Activated B cell treated with CpG ODN at 0.5 μM for 24 hours (primary cell): ENCODE measurements around the gene MC2R. TPM values are rescaled to one million over a fixed set of nuclear protein-coding genes. Genes with fewer than 3 reads are reported as not detected.

ENCODE experiments used
- ATAC-seq: fragments of 200-7000 bp; cut with Tn5 transposase; one replicate; pipeline ENCODE4 v1.10.0; 2021; ENCODE audit warnings: low read depth, mild to moderate bottlenecking, moderate library complexity
- CTCF ChIA-PET: fragments of 350-600 bp; sonication (Branson Sonifier 250); formaldehyde crosslinking; loops from one replicate; lab custom pipeline; 2021; ENCODE audit warnings: antibody characterized with exemption; lab: Charles Lee
- POLR2A ChIA-PET: fragments of 350-600 bp; sonication (Branson Sonifier 250); formaldehyde crosslinking; loops from one replicate; lab custom pipeline; 2021; ENCODE audit warnings: antibody characterized with exemption; lab: Charles Lee
- DNase-seq: peaks from one replicate; pipeline ENCODE4 v3.0.0; 2022
- H3K27ac Mint-ChIP-seq: one replicate; pipeline ENCODE4 v1.8.0; 2020; ENCODE audit warnings: mixed read lengths
- H3K27me3 Mint-ChIP-seq: one replicate; pipeline ENCODE4 v1.8.0; 2021; ENCODE audit warnings: mixed read lengths
- H3K36me3 Mint-ChIP-seq: one replicate; pipeline ENCODE4 v1.8.0; 2021; ENCODE audit warnings: low read depth, mixed read lengths
- H3K4me1 Mint-ChIP-seq: one replicate; pipeline ENCODE4 v1.8.0; 2021; ENCODE audit warnings: mixed read lengths
- H3K4me3 Mint-ChIP-seq: one replicate; pipeline ENCODE4 v1.8.0; 2020; ENCODE audit warnings: mild to moderate bottlenecking, mixed read lengths
- H3K9me3 Mint-ChIP-seq: one replicate; pipeline ENCODE4 v1.8.0; 2020; ENCODE audit warnings: mixed read lengths
- intact Hi-C: fragments of 100-400 bp; cut with micrococcal nuclease; formaldehyde crosslinking; loops from one replicate; pipeline ENCODE4 v1.15.1; 2024
- total RNA-seq: library from RNA; stranded (reverse); gene quantifications from 2 replicates; pipeline ENCODE4 v1.2.3, GENCODE V29; 2022
- TF ChIP-seq, protein P1 (sequence below): fragments of 200-600 bp; IDR thresholded peaks from one replicate; pipeline ENCODE4 v1.8.0; 2022; ENCODE audit warnings: antibody characterized with exemption, mild to moderate bottlenecking

The MC2R gene
- total RNA-seq, 1 donor from 2014 or later: not detected

GRCh38 chr18:13879492-13879891 is 35.8 kb downstream of the MC2R start:
- H3K9me3 Mint-ChIP-seq: no peaks in the 10 kb centered on the region
- no peak for ATAC-seq
- no peak for DNase-seq
- H3K27me3 Mint-ChIP-seq: peaks cover 3% of the 10 kb centered on the region
- H3K4me1 Mint-ChIP-seq: no peaks in the 10 kb centered on the region
- no peak overlapping the region for H3K4me3 Mint-ChIP-seq
- intact Hi-C loops: no loop called here
- no peaks in the 10 kb centered on the region for H3K36me3 Mint-ChIP-seq
- POLR2A ChIA-PET: no interaction called here
- H3K27ac Mint-ChIP-seq: no peak overlapping the region
- CTCF ChIA-PET: no interaction called here
- TF ChIP-seq, protein P1, sequence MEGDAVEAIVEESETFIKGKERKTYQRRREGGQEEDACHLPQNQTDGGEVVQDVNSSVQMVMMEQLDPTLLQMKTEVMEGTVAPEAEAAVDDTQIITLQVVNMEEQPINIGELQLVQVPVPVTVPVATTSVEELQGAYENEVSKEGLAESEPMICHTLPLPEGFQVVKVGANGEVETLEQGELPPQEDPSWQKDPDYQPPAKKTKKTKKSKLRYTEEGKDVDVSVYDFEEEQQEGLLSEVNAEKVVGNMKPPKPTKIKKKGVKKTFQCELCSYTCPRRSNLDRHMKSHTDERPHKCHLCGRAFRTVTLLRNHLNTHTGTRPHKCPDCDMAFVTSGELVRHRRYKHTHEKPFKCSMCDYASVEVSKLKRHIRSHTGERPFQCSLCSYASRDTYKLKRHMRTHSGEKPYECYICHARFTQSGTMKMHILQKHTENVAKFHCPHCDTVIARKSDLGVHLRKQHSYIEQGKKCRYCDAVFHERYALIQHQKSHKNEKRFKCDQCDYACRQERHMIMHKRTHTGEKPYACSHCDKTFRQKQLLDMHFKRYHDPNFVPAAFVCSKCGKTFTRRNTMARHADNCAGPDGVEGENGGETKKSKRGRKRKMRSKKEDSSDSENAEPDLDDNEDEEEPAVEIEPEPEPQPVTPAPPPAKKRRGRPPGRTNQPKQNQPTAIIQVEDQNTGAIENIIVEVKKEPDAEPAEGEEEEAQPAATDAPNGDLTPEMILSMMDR: no peak

DNA sequence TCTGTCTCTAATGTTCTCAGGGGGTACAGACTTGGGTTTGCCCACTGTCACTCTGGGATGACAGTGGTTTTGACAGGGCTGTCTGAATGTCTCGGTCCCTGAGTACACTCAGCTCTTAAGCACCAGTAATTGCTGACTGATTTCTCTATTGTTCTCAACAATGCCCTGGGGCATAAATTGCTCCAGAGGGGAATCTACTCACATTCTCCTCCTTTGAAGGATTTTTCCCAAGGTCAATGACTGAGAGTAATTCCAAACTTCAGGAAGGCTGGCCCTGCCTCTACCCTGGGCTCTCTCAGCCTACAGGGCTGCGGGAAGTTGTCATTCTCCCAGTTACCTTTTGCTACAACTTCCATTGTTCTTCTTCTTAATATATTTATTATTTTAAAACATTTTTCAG is 36.5 kb downstream of the MC2R start:
- H3K4me3 Mint-ChIP-seq: no peak overlapping the region
- ATAC-seq (no peak), DNase-seq (no peak)
- no peaks in the 10 kb centered on the region for H3K36me3 Mint-ChIP-seq
- POLR2A ChIA-PET: no interaction called here
- H3K27ac Mint-ChIP-seq: no peak overlapping the region
- H3K9me3 Mint-ChIP-seq: no peaks in the 10 kb centered on the region
- CTCF ChIA-PET: no interaction called here
- TF ChIP-seq, protein P1: no peak
- intact Hi-C loops: no loop called here
- H3K4me1 Mint-ChIP-seq: no peaks in the 10 kb centered on the region
- no peaks in the 10 kb centered on the region for H3K27me3 Mint-ChIP-seq

DNA sequence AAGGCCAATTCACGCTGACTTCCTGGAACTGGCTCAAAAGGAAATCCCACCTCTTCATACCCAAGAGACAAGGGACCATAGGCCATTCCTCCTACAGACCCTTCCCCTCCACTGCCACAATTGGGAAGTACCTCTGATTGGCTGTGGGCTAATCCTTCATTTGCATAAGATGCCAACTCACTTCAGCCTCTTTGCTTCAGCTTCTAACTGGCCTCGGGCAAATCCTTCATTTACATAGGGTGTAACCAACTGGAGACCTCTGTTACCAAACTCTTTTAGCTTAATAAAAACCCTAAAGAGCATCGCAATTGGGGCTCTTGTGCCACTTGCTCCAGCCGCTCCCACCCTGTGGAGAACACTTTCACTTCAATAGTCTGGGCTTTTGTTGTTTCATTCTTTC is 38.2 kb downstream of the MC2R start:
- Mint-ChIP-seq H3K4me3 (no peak overlapping the region), H3K9me3 (no peaks in the 10 kb centered on the region), H3K36me3 (no peaks in the 10 kb centered on the region), H3K27me3 (peaks cover 4% of the 10 kb centered on the region), H3K4me1 (no peaks in the 10 kb centered on the region), H3K27ac (no peak overlapping the region)
- DNase-seq (no peak), ATAC-seq (no peak)
- intact Hi-C loops: no loop called here
- POLR2A ChIA-PET: no interaction called here
- TF ChIP-seq, protein P1: no peak
- CTCF ChIA-PET: no interaction called here

DNA sequence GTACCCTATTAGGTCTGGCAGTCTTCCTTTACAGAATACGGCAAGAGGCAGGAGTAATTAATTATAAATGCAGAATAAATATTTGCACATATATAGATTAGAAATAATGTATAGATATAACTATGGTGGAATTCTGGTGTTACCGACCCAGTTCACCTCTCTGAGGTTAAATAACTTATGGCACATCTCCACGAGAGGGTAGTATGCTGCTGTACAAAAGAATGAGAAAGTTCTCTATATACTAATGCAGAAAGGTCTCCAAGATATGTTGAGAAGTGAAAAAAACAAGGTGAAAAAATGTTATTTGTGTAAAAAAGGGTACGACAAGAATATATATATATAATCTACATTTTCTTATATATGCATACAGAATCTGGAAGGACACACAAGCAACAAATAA is 40.8 kb downstream of the MC2R start:
- no peak overlapping the region for H3K4me3 Mint-ChIP-seq
- CTCF ChIA-PET: no interaction called here
- TF ChIP-seq, protein P1: no peak

DNA sequence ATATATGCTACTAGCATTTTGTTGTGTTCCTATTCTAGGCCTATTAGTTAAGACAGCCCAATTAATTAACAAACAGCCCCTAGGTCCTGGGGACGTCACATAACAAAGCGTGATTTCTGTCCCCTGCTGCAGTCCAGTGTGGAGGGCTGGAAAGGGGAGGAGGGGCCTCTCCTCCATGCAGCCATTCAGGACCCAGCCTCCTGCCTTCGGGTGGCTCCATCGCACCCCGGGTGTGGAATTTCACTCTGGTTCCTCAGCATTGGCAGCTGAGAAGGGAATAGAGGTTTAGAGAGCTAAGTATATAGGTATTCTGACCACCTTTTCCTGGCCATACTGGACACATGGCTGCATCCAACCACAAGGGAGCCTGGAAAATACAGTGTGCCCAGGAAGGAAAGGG is 42.4 kb downstream of the MC2R start:
- ChIA-PET POLR2A (no interaction called here), CTCF (no interaction called here)
- Mint-ChIP-seq H3K4me3 (no peak overlapping the region), H3K27ac (no peak overlapping the region), H3K36me3 (no peaks in the 10 kb centered on the region), H3K4me1 (no peaks in the 10 kb centered on the region), H3K27me3 (peaks cover 24% of the 10 kb centered on the region), H3K9me3 (no peaks in the 10 kb centered on the region)
- no peak for ATAC-seq
- intact Hi-C loops: no loop called here
- no peak for DNase-seq
- TF ChIP-seq, protein P1: no peak

More for the DNA sequence above, 40.8 kb downstream of the MC2R start:
- POLR2A ChIA-PET: no interaction called here
- intact Hi-C loops: no loop called here
- Mint-ChIP-seq H3K27me3 (peaks cover 13% of the 10 kb centered on the region), H3K4me1 (no peaks in the 10 kb centered on the region), H3K27ac (no peak overlapping the region), H3K36me3 (no peaks in the 10 kb centered on the region), H3K9me3 (no peaks in the 10 kb centered on the region)
- no peak for ATAC-seq
- no peak for DNase-seq
